NCI-H1694 treated with DMSO at 0.1 percent for 48 hours (cell line): Measurements from ENCODE around the gene AKR1C3.

Source experiments
- DNase-seq: peaks from one replicate; lab custom pipeline; 2025; lab: John Stamatoyannopoulos, UW

The AKR1C3 gene

GRCh38 chr10:5142199-5142598, 48.0 kb downstream of the AKR1C3 start:
- DNase-seq = no peak

GRCh38 chr10:5143137-5143536, 48.9 kb downstream of the AKR1C3 start:
- DNase-seq = no peak

- DNase-seq = no peak
Observed at GRCh38 chr10:5146920-5147254, 52.7 kb downstream of the AKR1C3 start.

GRCh38 chr10:5147255-5147980, 53.2 kb downstream of the AKR1C3 start:
- DNase-seq = no peak

GRCh38 chr10:5147981-5148677, 53.9 kb downstream of the AKR1C3 start:
- no peak for DNase-seq

GRCh38 chr10:5148678-5149032, 54.4 kb downstream of the AKR1C3 start:
- DNase-seq = no peak

DNA sequence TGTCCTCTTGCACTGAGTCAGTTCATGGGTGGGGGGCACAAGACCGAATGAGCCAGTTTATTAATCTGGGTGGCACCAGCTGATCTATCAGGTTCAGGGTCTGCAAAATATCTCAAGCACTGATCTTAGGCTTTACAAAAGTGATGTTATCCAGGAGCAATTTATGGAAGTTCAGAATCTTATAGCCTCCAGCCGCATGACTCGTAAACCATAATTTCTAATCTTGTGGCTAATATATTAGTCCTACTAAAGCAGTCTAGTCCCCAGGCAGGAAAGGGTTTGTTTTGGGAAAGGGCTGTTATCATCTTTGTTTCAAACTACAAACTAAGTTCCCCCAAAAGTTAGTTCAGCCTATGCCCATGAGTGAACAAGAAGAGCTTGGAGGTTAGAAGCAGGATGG, 56.9 kb downstream of the AKR1C3 start:
- no peak for DNase-seq

- no peak for DNase-seq
Observed at GRCh38 chr10:5155951-5156350, 61.7 kb downstream of the AKR1C3 start.
